Ureter (tissue), 1 donor: ENCODE data around the gene GPHN. TPM values are rescaled to one million over a fixed set of nuclear protein-coding genes. Genes with fewer than 3 reads are reported as not detected.

ENCODE experiments used
- DNase-seq: peaks from one replicate; pipeline ENCODE4 v3.0.0-alpha.2; 2020; ENCODE audit warnings: low spot score
- total RNA-seq: library from RNA; stranded (reverse); gene quantifications from one replicate; pipeline ENCODE4 v1.2.4, GENCODE V29; 2023
- donor health status: DM: yes; HTN: yes; CAD: no.

Gene GPHN
- 47.5 TPM for total RNA-seq

DNA sequence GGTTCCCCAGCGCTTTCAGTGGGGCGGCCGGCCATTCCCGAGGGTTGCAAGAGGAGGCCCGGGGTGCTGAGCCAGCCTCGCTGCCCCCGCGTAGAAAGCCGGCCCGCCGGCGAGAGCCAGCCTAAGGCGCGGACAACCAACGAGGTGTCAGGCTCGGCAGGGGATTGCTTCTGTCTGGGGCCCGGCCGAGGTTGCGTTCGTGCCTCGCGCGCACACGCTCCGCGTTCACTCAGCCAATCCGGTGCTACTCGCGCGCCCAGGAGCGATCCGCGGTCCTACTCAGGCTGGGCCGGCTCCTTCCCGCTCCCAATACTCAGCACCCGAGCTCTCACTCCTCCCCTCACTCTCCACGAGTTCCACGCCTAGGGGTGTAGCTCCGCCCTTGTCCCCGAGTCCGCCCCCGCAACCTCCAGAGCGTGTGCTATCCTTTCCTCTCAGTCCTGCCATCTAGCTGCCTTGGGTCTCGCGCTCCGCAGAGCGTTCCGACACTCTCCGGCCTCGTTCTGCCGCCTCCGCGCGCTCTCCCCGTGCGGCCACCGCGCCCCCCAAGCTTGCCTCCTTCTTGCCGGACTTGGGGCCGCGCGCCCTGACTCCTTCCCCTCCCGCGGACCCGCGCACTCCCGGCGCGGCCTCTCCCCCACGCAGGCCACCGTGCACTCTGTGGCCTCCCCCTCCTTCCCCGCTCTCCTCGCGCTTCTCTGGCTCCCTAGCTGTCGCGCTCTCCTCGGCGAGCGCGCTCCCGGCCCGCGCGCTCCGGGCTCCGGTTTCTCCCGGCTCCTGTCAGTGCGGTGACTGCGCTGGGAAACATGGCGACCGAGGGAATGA lies at the start of gene GPHN:
TSS of gene GPHN (plus strand) at position 426 of the 825 bp plus-strand sequence.
- DNase-seq = peak; percentile 95

DNA sequence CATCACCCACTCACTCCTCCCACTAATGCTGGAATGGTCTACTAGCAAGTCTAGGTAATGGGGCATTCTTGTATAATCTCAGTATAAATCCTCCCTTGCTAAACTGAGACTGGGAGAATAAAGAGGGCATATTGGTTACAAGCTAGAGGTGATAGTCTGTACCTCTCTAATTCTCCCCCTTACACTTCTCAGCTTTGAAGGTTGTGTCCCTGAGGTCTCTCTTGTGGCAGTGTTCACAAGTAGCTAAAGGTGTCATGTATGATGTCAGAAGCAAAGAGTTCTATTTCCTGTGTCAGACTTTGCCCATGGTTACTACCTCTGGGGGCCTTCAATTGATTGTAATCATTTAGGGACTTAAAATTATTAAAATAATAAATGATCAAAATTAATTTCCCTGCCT lies 48.3 kb upstream of the GPHN start:
- DNase-seq = no peak

DNA sequence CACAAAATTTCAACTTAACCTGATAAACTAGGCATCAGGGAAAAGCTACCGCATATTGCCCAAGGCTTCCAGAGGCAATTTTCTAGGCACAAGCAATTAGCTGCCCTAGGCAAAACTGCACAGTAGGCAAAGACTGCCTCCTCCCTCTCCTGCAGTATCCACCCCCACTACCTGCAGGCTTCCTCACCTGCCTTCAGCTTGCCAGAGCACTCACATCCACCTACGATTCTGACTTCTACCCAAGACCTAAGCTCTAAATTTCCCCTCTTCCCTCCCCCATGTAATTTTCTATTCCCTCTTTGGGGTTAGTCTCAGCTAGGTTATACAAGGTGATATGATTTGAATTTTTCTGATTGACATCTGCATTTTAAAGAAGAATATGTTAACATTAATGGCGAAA lies 43.7 kb upstream of the GPHN start:
- no peak for DNase-seq

DNA sequence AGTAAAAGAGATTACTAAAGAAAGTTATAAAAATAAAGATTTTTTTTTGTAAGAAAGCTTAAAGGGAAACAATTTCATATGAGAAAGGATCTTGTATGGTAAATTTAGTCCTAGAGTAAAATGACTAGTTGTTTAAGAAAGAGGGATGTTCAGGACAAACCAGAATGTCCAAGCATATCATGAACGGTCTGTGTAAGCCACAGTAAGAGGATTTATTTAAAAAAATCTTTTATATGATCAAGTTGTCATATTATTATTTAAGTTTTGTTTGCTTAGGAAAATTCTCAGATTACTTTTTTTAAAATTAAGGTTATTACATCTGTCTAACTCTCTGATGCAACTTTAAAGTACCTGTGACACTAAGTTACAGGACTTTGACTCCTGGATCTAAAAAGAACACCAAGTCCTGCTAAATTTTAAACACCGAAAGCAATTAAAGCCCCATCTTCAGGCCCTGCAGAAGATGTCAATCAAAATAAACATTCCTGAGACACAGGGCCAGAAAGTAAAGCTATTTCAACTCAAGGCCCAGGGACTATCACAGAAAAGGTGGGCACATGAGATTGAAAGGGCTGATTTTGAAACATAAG lies 39.1 kb upstream of the GPHN start:
- no peak for DNase-seq

DNA sequence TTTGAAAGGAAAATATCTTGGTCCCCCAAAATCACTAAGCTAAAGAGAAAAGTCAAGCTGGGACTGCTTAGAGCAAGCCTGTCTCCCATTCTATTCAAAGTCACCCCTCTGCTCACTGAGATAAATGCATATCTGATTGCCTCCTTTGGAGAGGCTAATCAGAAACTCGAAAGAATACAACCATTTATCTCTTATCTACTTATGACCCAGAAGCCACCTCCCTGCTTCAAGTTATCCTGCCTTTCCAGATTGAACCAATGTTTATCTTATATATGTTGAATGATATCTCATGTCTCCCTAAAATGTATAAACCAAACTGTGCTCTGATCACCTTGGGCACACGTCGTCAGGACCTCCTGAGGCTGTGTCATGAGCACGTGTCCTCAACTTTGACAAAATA lies 36.4 kb upstream of the GPHN start:
- DNase-seq = no peak

DNA sequence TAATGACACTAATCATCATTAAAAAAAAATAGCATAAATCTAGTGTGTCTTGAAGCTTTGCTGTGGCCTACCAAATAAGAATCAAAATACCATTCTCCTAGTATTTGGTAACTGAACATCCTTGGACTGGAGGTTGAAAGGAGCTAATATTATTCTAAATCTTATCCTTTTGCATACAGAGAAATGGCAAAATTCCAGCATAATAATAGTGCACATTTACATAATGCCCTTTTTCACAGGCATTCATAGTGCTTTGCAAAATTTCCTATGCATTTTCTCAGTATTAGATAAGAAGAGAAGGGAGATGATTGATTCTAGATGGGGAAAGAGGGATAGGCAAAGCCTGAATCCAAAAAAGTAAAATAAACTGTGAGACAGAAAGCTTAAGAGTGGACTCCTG lies 35.7 kb upstream of the GPHN start:
- DNase-seq = no peak

DNA sequence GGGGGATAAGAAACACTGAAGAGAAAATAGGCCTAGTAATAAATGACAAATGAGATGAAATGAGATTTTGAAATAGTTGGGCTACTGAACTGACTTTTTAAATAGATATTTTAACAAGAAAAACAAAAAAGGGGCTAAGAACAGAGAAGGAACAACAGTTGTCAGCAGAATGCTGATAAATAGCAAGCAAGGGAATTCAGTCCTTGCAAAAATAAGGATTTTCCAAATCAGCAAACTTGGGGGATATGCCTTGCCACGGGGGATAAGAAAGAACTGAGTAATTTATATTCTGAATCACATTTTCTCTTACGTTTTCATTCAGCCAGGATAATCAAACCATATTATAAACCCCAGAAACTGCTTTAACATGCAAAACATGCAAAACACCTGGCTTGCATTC lies 34.7 kb upstream of the GPHN start:
- DNase-seq = no peak

DNA sequence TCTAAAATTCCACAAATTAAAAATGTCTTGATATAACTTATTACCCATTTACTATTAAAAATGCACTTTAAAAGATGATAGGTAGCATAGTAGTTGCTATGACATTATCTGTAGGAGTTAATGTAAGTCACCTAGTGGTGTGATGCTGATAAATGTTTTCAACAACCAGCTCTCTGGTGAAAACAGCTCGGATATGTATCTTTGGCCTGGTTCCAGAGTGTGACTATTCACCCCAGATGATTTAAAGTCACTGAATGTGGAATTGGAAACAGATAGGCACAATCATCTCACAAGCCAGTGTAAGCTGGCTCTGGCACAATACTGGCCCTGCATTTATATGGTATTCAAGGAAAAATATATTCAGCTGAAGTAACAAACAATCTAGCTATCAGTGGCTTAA lies 31.0 kb upstream of the GPHN start:
- no peak for DNase-seq

DNA sequence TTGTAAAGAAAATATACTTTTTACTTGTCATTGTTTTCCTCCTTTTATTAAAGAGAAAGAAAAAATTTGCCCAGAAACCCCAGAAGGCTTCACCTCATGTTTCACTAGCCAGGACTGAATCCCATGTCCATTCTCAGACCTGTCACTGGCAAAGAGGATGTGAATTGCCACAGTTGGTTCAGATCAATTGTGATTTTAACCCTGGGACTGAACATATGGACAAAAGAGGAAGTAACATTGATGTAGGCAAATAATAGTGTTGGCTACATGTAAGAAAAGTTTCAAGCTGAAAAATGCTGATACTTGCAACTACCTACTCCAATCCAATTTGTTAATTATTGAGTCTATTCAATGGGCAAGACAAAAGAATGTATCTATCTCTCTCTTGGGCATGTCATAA lies 30.4 kb upstream of the GPHN start:
- no peak for DNase-seq

DNA sequence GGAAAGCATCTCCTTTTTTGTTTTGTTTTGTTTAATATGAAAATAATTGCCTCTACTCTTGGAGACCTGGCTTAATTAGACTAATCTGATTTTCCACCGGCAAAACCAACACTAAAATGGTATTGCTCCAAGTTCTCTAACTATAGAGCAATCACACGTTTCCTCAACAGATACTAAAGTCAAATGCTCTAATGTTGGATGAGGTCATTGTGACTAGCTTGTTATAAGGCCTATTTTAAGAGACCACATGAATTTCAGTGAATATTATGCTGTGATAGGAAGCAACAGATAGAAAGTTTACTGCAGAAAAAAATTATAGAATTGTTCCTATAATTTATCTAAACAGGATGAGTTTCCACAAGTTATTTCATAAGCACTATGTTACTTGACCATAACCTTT lies 25.1 kb upstream of the GPHN start:
- no peak for DNase-seq

DNA sequence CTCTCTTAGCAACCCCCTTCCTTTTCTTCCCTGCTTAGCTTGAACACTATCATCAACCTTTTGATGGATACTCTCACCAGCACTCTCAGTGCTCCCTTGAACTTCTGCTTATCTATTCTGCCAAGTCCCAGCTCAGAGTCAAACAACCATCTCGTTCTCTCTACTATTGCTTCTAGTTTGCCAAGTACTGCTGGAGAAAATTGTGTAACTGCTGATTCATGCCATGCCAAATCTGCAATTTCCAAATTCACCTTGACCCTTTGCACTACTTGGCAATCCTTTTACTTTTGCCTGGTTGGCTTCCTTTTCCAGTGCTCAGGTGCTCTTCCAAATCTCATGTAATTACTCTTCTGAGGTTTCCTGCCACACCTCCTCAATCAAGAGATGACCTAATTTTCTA lies 24.6 kb upstream of the GPHN start:
- DNase-seq = no peak

DNA sequence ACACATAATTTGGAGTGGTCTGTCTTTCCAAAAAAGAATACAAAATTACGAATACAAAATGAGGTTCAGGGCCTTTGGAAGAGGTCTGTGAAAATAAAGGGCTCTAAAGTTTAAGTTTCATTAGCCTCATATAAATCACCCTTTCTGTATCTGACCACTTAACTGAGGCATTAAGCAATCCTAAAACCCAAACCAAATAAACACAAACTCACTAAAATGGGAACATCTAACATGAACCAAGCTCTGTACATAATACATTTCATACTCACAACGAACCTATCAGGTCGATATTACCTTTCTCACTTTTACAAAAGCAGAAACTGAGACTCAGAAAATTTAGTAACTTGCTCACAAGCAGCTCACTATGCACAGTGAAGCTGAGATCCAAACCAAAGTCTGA lies 22.9 kb upstream of the GPHN start:
- DNase-seq = no peak

DNA sequence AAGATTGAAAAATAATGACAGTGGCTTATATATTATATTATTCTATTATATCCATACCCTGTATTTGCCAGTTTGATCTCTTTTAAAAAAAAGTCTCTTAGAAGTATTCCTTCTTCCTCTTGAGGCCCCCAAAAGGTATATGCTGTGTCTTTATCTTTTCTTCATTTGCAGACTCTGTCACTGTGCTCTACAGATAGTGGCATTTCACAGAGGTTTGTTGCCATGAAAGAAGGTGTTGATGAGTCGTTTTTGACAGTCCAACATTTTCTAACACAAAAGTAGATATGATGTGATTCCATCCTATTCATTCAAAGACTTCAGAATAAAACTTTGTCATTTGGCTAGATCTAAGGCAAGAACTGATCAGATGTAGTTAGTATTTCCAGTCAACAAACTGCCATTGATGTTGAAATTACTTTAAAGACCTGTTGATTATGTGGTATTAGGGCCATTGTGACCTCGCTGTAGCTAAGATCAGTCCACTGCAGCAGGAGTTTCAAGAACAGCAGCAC lies 22.0 kb upstream of the GPHN start, which contains the start of gene CCDC196:
TSS of gene CCDC196 (plus strand) at position 462 of the 512 bp plus-strand sequence. CDS start 132 bp downstream, outside the sequence.
- DNase-seq = no peak

DNA sequence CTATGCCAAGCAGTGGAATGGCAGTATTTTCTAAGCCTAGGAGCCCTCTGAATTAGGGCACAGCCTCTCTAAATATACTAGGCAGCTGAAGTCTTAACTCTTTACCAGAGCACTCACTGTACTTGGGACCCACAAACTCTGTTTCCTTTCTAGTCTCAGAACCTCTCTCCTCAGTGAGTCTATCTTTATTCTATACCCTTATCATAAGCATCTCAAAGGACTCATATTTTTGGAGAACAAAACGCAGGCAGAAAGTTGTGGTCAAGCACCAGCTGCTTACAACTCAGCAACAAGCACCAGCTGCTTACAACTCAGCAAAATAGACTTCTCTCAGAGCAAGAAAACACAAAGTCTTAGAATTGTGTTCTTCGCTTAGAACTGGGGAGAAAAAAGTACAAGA lies 20.8 kb upstream of the GPHN start:
- DNase-seq = no peak

DNA sequence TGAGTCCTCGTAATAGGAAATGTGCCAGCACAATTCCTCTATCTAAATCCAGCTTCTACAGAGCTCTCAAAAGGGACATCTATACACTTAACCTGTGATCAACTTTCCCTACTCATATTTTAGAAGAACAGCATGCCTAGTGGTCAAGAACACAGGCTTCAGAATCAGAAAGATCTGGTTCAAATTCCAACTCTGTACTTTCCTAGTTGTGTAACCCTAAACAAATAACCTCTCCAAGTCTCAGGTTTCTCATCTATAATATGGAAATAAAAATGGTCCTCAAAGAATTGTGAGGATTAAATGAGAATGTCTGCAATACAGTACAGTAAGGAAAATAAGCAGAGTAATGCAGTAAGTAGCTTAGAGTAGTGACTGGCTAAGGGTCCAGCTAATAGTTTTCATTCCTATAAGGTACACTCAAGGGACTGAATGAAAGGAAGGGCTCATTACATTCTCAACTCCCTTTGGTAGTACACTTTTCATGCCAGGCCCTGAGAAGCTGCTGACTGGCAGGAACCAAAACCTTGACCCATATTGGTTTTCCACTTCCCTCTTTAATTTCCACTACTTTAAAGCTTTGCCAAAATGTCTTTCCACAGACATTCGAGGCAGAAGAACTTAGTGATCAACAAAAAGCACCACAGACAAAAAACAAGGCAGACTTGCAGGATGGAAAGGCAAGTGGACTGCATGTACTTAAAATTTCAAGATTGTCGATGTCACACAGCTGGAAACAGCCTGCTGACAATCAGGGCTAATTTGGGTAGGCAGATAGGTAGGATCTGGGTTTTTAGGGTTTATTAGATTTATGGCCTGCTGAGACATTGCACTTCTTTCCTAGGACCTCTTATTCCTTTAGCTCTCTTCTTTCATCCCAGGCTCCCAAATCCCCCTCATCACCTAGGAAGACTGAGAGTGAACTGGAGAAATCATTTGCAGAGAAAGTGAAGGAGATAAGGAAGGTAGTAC lies 17.5 kb upstream of the GPHN start:
- no peak for DNase-seq

DNA sequence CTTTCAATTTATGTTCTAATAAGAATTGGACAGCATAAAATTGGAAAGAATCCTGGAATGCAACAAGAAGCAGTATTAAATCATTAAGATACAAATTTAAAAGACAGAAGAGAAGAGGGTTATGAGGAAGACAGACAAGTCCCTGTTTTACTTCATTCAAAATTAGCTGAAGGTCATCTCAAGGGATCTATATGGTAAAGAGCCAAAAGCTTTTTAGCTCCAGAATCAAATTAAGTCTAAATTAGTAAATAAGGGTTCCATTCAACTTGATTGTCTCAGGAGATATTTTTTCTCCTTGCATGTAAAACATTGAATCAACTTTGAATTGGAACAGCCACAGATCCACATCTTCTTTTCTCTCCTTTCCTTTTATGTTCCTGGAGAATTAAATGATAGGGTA lies 14.2 kb upstream of the GPHN start:
- no peak for DNase-seq

DNA sequence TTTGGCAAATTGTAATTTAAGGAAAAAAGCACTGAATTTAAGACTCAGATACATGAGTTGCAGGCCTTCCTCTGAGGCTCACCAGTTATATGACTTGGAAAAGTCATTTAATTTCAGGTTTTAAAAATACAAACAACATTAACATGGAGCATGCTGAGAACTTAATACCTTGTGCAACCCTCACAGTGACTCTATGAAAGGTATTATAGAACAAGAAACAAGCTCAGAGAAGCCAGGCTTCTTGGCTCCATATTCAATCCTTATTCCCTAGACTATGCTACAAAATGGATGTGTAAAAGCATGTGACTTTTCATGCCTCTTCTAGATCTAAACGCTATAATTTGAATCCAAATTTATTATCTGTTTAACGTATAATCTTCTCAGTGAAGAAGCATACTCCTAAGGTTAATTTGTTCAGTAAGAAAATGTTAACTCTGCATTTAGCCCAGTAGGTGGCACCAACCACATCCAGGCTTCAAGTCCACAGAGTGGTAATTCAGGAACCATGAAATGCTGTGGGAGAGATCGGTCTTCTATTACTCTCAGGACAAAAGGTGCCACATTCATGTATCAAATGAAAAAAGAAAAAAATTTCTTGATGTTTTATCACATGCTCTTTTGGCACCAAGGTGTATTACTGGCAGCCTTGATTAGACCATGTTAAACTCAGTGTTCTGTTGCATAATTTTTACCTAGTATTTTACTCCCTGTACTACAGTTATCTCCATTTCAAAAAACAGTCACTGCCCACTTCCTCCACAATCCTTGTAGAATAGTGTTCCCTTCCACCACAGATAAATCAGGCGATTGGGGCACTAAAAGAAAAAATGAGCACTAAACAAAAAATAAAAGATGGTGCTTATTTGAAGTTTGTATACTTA lies 12.5 kb upstream of the GPHN start:
- peak; percentile 44 for DNase-seq

DNA sequence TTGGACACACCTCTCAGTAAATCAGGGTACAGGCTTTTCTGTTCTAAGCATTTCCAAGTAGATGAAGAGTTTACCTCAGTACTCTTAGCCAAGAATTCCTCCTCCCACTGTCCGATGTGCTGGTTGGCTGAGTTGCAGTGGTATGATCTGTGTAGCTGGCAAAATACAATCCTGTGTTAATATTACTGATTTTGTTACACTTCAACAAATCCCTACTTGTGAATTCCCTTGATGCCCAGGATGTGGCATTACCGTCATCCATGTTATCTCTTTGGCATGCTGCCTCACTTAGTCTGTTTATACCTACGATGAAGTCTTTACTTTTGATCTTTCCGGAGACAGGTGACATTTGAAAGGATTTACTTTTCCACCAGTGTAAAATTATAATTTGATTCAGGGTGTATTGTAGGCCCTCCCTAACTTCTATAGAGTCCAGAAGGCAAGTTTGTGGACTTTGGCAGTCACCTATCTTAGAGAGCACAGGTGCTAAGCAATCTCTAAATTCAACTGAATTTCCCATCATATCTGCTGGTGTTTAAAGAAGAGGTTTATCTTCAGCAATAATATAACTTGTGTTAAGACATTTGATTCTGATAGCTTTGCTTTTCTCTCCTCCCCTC lies 11.6 kb upstream of the GPHN start:
- DNase-seq = no peak

DNA sequence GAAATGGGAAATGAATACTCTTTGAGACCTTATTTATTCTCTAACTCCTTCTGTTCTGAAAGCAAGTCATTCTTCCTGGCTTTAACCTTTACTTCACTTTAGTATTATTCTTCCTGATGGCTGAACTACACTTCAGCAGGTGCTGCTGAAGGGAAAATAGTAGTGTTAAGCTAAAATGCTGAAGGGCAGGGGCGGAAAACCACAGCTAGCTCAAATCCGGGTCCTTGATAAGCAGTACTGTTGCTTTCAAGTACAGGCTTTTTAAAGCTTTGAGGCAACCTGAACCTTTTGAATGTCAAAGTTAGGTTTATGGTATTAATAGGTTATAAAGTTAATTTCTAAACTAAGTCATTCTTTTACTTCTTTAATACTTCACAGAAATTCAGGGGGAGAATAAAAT lies 11.0 kb upstream of the GPHN start:
- DNase-seq = no peak

DNA sequence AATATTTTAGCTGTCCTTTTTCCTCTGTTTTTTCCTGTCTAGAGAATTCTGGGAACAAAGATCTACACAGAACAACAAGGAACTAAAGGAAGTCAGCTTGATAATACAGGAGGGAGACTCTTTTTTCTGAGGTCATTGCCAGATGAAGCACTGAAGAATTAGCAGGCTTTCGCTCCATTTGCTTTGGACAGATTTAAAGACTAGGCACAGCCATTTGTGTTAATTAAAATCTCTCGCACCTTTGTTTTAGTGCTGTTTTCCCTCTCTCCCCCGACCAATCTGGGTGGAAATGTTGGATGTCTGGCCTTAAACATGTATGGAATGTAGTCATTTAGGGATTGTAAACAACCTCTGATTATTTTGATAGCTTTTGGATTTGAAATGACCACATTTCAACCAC lies 9.6 kb upstream of the GPHN start:
- DNase-seq = no peak

DNA sequence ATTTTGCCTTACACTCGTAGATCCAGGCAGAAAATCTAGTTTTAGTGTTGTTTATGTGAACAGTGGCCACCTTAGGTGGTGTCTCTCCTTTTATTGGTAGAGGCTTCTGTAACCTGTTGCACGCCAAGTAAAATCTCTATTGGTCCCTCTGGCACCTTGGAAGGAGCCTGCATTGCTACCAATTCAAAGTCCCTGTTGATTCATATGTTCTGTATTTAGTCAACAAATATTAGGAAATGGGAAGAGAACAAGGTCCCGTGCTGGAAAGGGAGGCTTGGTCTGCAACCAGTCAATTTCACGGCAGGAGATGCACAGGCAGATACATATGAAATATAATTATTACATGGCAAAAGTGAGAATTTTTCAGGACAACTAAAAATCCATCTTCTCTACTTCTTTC lies 6.4 kb upstream of the GPHN start:
- no peak for DNase-seq
